ENCODE results near the gene FAM234A. TPM values are rescaled to one million over a fixed set of nuclear protein-coding genes. Genes with fewer than 3 reads are reported as not detected.

Gene FAM234A
- total RNA-seq, 1 donor from 2014 or later: 133 TPM

DNA sequence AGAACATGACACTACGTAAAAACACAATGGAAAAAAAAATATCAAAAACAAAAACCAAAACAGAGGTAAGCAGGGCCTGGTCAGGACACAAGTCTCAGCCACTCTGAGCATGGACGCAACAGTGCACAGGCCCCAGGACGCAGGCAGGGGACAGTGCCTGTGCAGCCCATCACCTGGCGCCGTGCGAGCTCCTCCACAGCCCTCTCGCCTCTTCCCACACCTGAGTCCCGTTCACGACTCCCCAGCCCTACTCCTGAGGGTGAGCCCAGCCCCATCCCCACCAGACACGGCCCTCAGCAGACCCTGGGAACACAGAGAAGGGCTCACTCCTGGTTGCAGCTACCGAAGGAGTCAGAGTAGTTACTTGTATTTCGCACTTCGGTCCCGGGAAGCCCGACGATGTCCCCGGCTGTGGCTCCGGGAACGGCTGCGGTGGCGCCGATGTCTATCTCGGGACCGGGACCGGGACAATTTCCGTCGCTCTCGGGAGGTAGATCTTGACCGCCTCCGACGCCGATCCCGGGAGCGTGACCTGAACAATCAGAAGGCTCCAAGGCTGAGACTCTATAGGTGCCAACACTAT is 44.9 kb upstream of the FAM234A start:
- Mint-ChIP-seq H3K4me3 (no peak overlapping the region), H3K36me3 (peaks cover 51% of the 10 kb centered on the region), H3K27ac (no peak overlapping the region), H3K9me3 (no peaks in the 10 kb centered on the region), H3K27me3 (ENCODE audit: low read depth) (no peaks in the 10 kb centered on the region), H3K4me1 (no peaks in the 10 kb centered on the region)
- DNase-seq (ENCODE audit: low spot score in 2 of 2, unreplicated experiment in 2 of 2): no peak
- TF ChIP-seq, protein P1, sequence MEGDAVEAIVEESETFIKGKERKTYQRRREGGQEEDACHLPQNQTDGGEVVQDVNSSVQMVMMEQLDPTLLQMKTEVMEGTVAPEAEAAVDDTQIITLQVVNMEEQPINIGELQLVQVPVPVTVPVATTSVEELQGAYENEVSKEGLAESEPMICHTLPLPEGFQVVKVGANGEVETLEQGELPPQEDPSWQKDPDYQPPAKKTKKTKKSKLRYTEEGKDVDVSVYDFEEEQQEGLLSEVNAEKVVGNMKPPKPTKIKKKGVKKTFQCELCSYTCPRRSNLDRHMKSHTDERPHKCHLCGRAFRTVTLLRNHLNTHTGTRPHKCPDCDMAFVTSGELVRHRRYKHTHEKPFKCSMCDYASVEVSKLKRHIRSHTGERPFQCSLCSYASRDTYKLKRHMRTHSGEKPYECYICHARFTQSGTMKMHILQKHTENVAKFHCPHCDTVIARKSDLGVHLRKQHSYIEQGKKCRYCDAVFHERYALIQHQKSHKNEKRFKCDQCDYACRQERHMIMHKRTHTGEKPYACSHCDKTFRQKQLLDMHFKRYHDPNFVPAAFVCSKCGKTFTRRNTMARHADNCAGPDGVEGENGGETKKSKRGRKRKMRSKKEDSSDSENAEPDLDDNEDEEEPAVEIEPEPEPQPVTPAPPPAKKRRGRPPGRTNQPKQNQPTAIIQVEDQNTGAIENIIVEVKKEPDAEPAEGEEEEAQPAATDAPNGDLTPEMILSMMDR (IDR thresholded peaks at IDR 0.05; ENCODE audit: unreplicated experiment): no peak

DNA sequence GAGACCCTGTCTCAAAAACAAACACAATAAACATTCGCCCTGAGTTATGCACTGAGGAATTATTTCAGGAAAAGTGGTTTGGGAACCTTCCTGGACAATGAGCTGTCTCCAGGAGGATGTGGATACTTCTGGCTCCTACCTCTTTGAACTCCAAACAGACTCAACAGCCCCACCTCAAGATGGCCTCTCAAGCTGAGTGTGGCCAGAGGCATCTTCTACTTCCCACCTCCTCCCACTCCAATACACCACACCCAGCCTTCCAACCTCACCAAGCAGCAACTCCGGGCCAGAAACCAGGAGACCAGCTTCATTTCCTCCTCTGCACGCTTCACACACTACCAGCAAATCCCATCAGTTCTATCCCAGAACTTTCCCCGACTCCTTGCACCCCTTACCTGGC is 42.8 kb upstream of the FAM234A start:
- no peak overlapping the region for H3K27ac Mint-ChIP-seq
- no peaks in the 10 kb centered on the region for H3K4me1 Mint-ChIP-seq
- TF ChIP-seq, protein P1 (IDR thresholded peaks at IDR 0.05; ENCODE audit: unreplicated experiment): no peak
- no peak for DNase-seq (ENCODE audit: low spot score in 2 of 2, unreplicated experiment in 2 of 2)
- no peaks in the 10 kb centered on the region for H3K27me3 Mint-ChIP-seq (ENCODE audit: low read depth)
- H3K9me3 Mint-ChIP-seq: no peaks in the 10 kb centered on the region
- no peak overlapping the region for H3K4me3 Mint-ChIP-seq
- H3K36me3 Mint-ChIP-seq: peaks cover 49% of the 10 kb centered on the region

DNA sequence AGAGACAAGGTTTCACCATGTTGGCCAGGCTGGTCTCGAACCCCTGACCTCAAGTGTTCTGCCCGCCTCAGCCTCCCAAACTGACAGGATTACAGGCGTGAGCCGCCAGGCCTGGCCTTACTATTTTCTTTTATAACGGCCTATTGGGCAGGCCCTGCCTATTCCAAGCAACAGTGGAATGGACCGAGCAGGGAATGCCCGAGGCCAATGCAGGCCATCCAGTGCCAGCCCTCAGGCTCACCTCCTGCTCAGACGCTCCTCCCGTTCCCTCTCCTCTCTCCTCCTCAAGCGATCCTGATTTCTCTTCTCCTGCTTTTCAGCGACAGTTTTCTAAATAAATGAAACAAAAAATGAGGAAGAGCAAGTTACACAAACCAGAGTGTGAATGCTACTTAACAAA is 41.9 kb upstream of the FAM234A start:
- Mint-ChIP-seq H3K4me3 (no peak overlapping the region), H3K27ac (no peak overlapping the region), H3K36me3 (peaks cover 48% of the 10 kb centered on the region)

DNA sequence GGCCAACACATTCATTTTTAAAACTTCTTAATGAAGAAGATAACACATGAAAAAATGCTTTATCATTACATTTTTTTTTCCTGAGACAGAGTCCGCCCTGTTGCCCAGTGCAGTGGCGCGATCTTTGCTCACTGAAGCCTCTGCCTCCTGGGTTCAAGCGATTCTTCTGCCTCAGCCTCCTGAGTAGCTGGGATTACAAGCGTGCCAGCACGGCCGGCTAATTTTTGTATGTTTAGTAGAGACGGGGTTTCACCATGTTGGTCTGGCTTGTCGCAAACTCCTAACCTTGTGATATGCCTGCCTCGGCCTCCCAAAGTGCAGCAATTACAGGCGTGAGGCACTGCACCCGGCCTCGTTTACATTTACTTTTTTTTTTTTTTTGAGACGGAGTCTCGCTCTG is 41.2 kb upstream of the FAM234A start:
- no peaks in the 10 kb centered on the region for H3K4me1 Mint-ChIP-seq
- H3K27me3 Mint-ChIP-seq (ENCODE audit: low read depth): no peaks in the 10 kb centered on the region
- H3K36me3 Mint-ChIP-seq: peaks cover 53% of the 10 kb centered on the region
- no peaks in the 10 kb centered on the region for H3K9me3 Mint-ChIP-seq
- no peak for DNase-seq (ENCODE audit: low spot score in 2 of 2, unreplicated experiment in 2 of 2)
- H3K27ac Mint-ChIP-seq: no peak overlapping the region
- TF ChIP-seq, protein P1 (IDR thresholded peaks at IDR 0.05; ENCODE audit: unreplicated experiment): no peak
- H3K4me3 Mint-ChIP-seq: no peak overlapping the region

More for the DNA sequence above, 41.9 kb upstream of the FAM234A start:
- DNase-seq (ENCODE audit: low spot score in 2 of 2, unreplicated experiment in 2 of 2): no peak
- Mint-ChIP-seq H3K9me3 (no peaks in the 10 kb centered on the region), H3K4me1 (no peaks in the 10 kb centered on the region), H3K27me3 (ENCODE audit: low read depth) (no peaks in the 10 kb centered on the region)
- TF ChIP-seq, protein P1 (IDR thresholded peaks at IDR 0.05; ENCODE audit: unreplicated experiment): no peak

DNA sequence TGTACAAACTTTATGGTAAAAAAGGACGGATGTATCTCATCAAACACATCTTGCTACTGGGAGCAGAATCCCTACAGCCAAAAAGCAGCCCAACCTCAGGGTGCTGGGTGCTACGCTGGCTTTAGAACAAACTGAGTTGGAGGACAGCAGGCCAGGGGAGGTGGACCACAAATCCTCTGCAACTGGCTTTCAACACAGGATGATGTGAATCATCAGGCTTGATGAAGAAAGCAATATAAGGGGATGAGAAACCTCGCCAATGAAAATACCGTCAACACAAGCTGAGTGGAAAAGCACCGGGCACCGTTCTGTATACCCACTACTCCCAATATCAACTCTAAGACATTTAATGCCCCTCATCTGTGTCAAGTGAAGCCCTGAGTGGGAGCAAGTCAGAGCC is 40.1 kb upstream of the FAM234A start:
- DNase-seq (ENCODE audit: low spot score in 2 of 2, unreplicated experiment in 2 of 2): no peak
- Mint-ChIP-seq H3K9me3 (no peaks in the 10 kb centered on the region), H3K36me3 (peaks cover 48% of the 10 kb centered on the region), H3K4me3 (no peak overlapping the region), H3K27me3 (ENCODE audit: low read depth) (no peaks in the 10 kb centered on the region), H3K27ac (no peak overlapping the region), H3K4me1 (no peaks in the 10 kb centered on the region)
- TF ChIP-seq, protein P1 (IDR thresholded peaks at IDR 0.05; ENCODE audit: unreplicated experiment): no peak

DNA sequence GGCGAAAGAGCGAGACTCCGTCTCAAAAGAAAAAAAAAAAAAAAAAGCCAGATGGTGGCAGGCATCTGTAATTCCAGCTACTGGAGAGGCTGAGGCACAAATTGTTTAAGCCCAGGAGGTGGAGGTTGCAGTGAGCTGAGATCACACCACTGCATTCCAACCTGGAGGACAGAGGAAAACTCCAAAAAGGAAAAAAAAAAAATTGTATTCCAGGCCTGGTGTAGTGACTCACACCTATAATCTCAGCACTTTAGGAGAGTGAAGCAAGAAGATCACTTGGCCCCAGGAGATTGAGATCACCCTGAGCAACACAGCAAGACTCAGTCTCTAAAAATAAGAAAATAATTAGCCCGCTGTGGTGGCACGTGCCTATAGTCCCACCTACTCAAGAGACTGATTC is 34.2 kb upstream of the FAM234A start:
- no peak overlapping the region for H3K27ac Mint-ChIP-seq
- no peak overlapping the region for H3K4me3 Mint-ChIP-seq
- H3K27me3 Mint-ChIP-seq (ENCODE audit: low read depth): no peaks in the 10 kb centered on the region
- no peaks in the 10 kb centered on the region for H3K9me3 Mint-ChIP-seq
- TF ChIP-seq, protein P1 (IDR thresholded peaks at IDR 0.05; ENCODE audit: unreplicated experiment): no peak
- peaks cover 36% of the 10 kb centered on the region for H3K36me3 Mint-ChIP-seq
- DNase-seq (ENCODE audit: low spot score in 2 of 2, unreplicated experiment in 2 of 2): no peak
- no peaks in the 10 kb centered on the region for H3K4me1 Mint-ChIP-seq

All from mesothelial cell of epicardium (in vitro differentiated cells).